ENCODE measurements around the gene SEPHS2.

SEPHS2 gene

GRCh38 chr16:30485818-30486436 lies 40.3 kb upstream of the SEPHS2 start:
- ChIA-PET CTCF (interaction anchor here (1.0 to 1.1 kb wide), 2 partner anchors 9 to 37 kb away, joined by 3 to 5 read pairs; no protein-coding TSS in a partner anchor), POLR2A (no interaction called here)

More at GRCh38 chr16:30485818-30486436, 40.3 kb upstream of the SEPHS2 start:
- Histone ChIP-seq H3K36me3 (ENCODE audit: control insufficient read depth in 2 of 2, insufficient read depth in 1 of 2, low read length in 2 of 2) (no peaks in the 10 kb centered on the region), H3K4me1 (ENCODE audit: control insufficient read depth, insufficient read depth, low read length) (no peaks in the 10 kb centered on the region), H3K4me3 (ENCODE audit: low read depth, low read length) (no peak overlapping the region), H3K9me3 (ENCODE audit: control insufficient read depth, insufficient read depth, low read depth, low read length) (no peaks in the 10 kb centered on the region), H3K27ac (ENCODE audit: extremely low read depth, low read depth, low read length) (no peak overlapping the region)
- TF ChIP-seq, protein P1, sequence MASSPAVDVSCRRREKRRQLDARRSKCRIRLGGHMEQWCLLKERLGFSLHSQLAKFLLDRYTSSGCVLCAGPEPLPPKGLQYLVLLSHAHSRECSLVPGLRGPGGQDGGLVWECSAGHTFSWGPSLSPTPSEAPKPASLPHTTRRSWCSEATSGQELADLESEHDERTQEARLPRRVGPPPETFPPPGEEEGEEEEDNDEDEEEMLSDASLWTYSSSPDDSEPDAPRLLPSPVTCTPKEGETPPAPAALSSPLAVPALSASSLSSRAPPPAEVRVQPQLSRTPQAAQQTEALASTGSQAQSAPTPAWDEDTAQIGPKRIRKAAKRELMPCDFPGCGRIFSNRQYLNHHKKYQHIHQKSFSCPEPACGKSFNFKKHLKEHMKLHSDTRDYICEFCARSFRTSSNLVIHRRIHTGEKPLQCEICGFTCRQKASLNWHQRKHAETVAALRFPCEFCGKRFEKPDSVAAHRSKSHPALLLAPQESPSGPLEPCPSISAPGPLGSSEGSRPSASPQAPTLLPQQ (tag by site-specific recombination; IDR thresholded peaks at IDR 0.05), result no peak
- no peak for TF ChIP-seq ZBTB49 (tag by site-specific recombination; IDR thresholded peaks at IDR 0.05; ENCODE audit: low read depth)
- no peak for TF ChIP-seq ZFHX2 (tag by site-specific recombination; conservative IDR thresholded peaks at IDR 0.05)
- TF ChIP-seq KLF8 (tag by site-specific recombination; IDR thresholded peaks at IDR 0.05), result no peak
- TF ChIP-seq ZNF747 (tag by site-specific recombination; IDR thresholded peaks at IDR 0.05), result no peak
- TF ChIP-seq ZSCAN5A (tag by site-specific recombination; IDR thresholded peaks at IDR 0.05), result no peak
- TF ChIP-seq ZNF654 (tag by site-specific recombination; IDR thresholded peaks at IDR 0.05; ENCODE audit: low read depth), result no peak
- no peak for TF ChIP-seq HIC1 (tag by site-specific recombination; IDR thresholded peaks at IDR 0.05)
- TF ChIP-seq ZNF354C (tag by site-specific recombination; IDR thresholded peaks at IDR 0.05; ENCODE audit: borderline replicate concordance, low read depth), result no peak
- TF ChIP-seq, protein P2, sequence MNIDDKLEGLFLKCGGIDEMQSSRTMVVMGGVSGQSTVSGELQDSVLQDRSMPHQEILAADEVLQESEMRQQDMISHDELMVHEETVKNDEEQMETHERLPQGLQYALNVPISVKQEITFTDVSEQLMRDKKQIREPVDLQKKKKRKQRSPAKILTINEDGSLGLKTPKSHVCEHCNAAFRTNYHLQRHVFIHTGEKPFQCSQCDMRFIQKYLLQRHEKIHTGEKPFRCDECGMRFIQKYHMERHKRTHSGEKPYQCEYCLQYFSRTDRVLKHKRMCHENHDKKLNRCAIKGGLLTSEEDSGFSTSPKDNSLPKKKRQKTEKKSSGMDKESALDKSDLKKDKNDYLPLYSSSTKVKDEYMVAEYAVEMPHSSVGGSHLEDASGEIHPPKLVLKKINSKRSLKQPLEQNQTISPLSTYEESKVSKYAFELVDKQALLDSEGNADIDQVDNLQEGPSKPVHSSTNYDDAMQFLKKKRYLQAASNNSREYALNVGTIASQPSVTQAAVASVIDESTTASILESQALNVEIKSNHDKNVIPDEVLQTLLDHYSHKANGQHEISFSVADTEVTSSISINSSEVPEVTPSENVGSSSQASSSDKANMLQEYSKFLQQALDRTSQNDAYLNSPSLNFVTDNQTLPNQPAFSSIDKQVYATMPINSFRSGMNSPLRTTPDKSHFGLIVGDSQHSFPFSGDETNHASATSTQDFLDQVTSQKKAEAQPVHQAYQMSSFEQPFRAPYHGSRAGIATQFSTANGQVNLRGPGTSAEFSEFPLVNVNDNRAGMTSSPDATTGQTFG (tag by site-specific recombination; IDR thresholded peaks at IDR 0.05; ENCODE audit: borderline replicate concordance), result no peak
- TF ChIP-seq ZNF488 (tag by site-specific recombination; IDR thresholded peaks at IDR 0.05), result no peak
- no peak for TF ChIP-seq ZNF26 (tag by site-specific recombination; IDR thresholded peaks at IDR 0.05)
- TF ChIP-seq ZSCAN23 (tag by site-specific recombination; IDR thresholded peaks at IDR 0.05), result no peak
- TF ChIP-seq, protein P3, sequence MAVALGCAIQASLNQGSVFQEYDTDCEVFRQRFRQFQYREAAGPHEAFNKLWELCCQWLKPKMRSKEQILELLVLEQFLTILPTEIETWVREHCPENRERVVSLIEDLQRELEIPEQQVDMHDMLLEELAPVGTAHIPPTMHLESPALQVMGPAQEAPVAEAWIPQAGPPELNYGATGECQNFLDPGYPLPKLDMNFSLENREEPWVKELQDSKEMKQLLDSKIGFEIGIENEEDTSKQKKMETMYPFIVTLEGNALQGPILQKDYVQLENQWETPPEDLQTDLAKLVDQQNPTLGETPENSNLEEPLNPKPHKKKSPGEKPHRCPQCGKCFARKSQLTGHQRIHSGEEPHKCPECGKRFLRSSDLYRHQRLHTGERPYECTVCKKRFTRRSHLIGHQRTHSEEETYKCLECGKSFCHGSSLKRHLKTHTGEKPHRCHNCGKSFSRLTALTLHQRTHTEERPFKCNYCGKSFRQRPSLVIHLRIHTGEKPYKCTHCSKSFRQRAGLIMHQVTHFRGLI (tag by site-specific recombination; IDR thresholded peaks at IDR 0.05), result no peak

Measured in HEK293 (cell line).